Measurements from ENCODE around the gene C4orf51. TPM values are rescaled to one million over a fixed set of nuclear protein-coding genes. Genes with fewer than 3 reads are reported as not detected.

C4orf51 gene
- polyA plus RNA-seq, 1 experiment = not detected

GRCh38 chr4:145772347-145772746 lies 92.4 kb downstream of the C4orf51 start:
- CTCF ChIA-PET = no interaction called here
- Histone ChIP-seq H3K4me3 (ENCODE audit: low read depth, low read length) (no peak overlapping the region), H3K9me3 (ENCODE audit: control insufficient read depth, insufficient read depth, low read length) (no peaks in the 10 kb centered on the region), H3K27ac (ENCODE audit: low read depth, low read length) (no peak overlapping the region), H3K27me3 (ENCODE audit: control insufficient read depth, insufficient read depth, low read length) (no peaks in the 10 kb centered on the region)
- DNase-seq (ENCODE audit: low read depth, low spot score) = no peak
- POLR2A ChIA-PET = no interaction called here
- no peak for TF ChIP-seq CTCF (IDR thresholded peaks at IDR 0.05; ENCODE audit: low read depth, low read length)

DNA sequence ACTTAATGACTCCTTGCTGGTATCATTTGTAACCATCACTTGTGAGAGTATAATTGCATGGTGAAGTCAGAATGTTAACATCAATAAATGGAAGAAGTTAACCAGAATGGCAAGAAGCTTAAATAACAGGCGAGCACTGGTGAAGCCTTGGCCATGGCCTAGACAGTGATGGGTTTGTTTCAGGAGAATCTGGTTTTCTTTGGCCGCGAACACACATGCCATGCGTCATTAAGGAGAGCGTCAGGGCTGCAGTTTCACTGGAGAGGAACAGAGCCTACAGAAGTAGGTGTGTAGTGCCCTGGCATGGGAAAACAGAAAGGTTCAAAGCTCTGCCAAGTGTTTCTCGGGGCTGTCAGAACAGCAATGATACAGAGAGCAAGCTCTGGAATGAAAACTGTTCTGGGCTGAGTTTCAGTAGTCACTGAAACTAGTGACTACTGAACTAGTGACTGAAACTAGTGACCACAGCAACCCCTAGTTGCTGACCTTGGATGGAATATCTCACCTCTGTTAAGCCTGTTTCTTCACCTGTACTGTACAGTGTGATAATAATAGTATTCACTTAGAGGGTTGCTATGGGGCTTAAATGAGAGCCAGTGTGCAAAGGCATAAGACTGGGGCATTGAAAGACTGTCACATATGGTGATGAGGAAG lies 93.8 kb downstream of the C4orf51 start:
- Histone ChIP-seq H3K4me3 (ENCODE audit: low read depth, low read length) (no peak overlapping the region), H3K9me3 (ENCODE audit: control insufficient read depth, insufficient read depth, low read length) (no peaks in the 10 kb centered on the region), H3K27ac (ENCODE audit: low read depth, low read length) (no peak overlapping the region), H3K27me3 (ENCODE audit: control insufficient read depth, insufficient read depth, low read length) (no peaks in the 10 kb centered on the region)
- POLR2A ChIA-PET = no interaction called here
- CTCF ChIA-PET = no interaction called here
- TF ChIP-seq CTCF (IDR thresholded peaks at IDR 0.05; ENCODE audit: low read depth, low read length) = no peak
- no peak for DNase-seq (ENCODE audit: low read depth, low spot score)

- Histone ChIP-seq H3K9me3 (ENCODE audit: control insufficient read depth, insufficient read depth, low read length) (no peaks in the 10 kb centered on the region), H3K4me3 (ENCODE audit: low read depth, low read length) (no peak overlapping the region), H3K27me3 (ENCODE audit: control insufficient read depth, insufficient read depth, low read length) (no peaks in the 10 kb centered on the region), H3K27ac (ENCODE audit: low read depth, low read length) (no peak overlapping the region)
- ChIA-PET POLR2A (no interaction called here), CTCF (no interaction called here)
- DNase-seq (ENCODE audit: low read depth, low spot score) = no peak
- TF ChIP-seq CTCF (IDR thresholded peaks at IDR 0.05; ENCODE audit: low read depth, low read length) = no peak
These were observed 94.5 kb downstream of the C4orf51 start for GRCh38 chr4:145774473-145774872.

- Histone ChIP-seq H3K27me3 (ENCODE audit: control insufficient read depth, insufficient read depth, low read length) (no peaks in the 10 kb centered on the region), H3K4me3 (ENCODE audit: low read depth, low read length) (no peak overlapping the region), H3K9me3 (ENCODE audit: control insufficient read depth, insufficient read depth, low read length) (no peaks in the 10 kb centered on the region), H3K27ac (ENCODE audit: low read depth, low read length) (no peak overlapping the region)
- ChIA-PET POLR2A (no interaction called here), CTCF (no interaction called here)
- TF ChIP-seq CTCF (IDR thresholded peaks at IDR 0.05; ENCODE audit: low read depth, low read length) = no peak
- DNase-seq (ENCODE audit: low read depth, low spot score) = no peak
These were observed 95.5 kb downstream of the C4orf51 start for GRCh38 chr4:145775406-145775805.

DNA sequence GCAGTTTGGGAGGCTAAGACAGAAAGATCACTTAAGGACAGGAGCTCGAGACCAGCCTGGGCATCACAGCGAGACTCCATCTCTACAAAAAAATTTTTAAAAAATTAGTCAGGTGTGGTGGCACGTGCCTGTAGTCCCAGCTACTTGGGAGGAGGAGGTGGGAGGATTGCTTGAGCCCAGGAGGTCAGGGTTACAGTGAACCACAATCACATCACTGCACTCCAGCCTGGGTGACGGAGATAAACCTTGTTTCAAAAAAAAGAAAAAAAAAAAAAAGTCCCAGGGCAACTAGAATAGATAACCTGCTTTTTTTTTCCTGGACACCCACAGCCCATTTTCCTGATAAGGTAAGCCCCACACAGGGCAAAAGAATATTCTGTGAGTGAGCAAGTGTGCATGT lies 96.3 kb downstream of the C4orf51 start:
- H3K4me3 ChIP-seq (ENCODE audit: low read depth, low read length) = no peak overlapping the region
- no peak for TF ChIP-seq CTCF (IDR thresholded peaks at IDR 0.05; ENCODE audit: low read depth, low read length)
- no peak for DNase-seq (ENCODE audit: low read depth, low spot score)
- ChIA-PET POLR2A (no interaction called here), CTCF (no interaction called here)
- H3K27me3 ChIP-seq (ENCODE audit: control insufficient read depth, insufficient read depth, low read length) = no peaks in the 10 kb centered on the region
- H3K9me3 ChIP-seq (ENCODE audit: control insufficient read depth, insufficient read depth, low read length) = no peaks in the 10 kb centered on the region
- H3K27ac ChIP-seq (ENCODE audit: low read depth, low read length) = no peak overlapping the region

Data from AG04450 (cell line).